ENCODE measurements around the gene HMGN1.

- TF ChIP-seq RXRA (IDR thresholded peaks at IDR 0.05; ENCODE audit: borderline replicate concordance, low read depth) (no peak), PBX3 (IDR thresholded peaks at IDR 0.05) (no peak), GABPA (IDR thresholded peaks at IDR 0.05; ENCODE audit: low read depth) (no peak), MAX (IDR thresholded peaks at IDR 0.05; ENCODE audit: low read depth) (no peak), CTCF (IDR thresholded peaks at IDR 0.05) (no peak), CHD2 (IDR thresholded peaks at IDR 0.05; ENCODE audit: low read length, partially characterized antibody) (no peak), FOSL2 (IDR thresholded peaks at IDR 0.05; ENCODE audit: borderline replicate concordance, low read depth) (no peak), TCF12 (IDR thresholded peaks at IDR 0.05) (no peak), POLR2AphosphoS5 (IDR thresholded peaks at IDR 0.05; ENCODE audit: low read depth, low read length) (no peak), ELF1 (IDR thresholded peaks at IDR 0.05) (no peak), RAD21 (IDR thresholded peaks at IDR 0.05; ENCODE audit: low read length) (no peak), ZBTB33 (IDR thresholded peaks at IDR 0.05; ENCODE audit: borderline replicate concordance, low read depth) (no peak), MXI1 (IDR thresholded peaks at IDR 0.05; ENCODE audit: low read depth, low read length) (no peak), YY1 (IDR thresholded peaks at IDR 0.05; ENCODE audit: low read depth) (no peak)
Observed at GRCh38 chr21:39316729-39317128, 32.2 kb downstream of the HMGN1 start.

Data from SK-N-SH (cell line).